GM12874 (cell line): ENCODE data around the gene PKP3.

Source experiments
- TF ChIP-seq, protein P1 (sequence below): IDR thresholded peaks from 2 replicates; pipeline ENCODE4 v1.5.1; 2011; ENCODE audit warnings: low read depth, mild to moderate bottlenecking, control low read depth, low read length, moderate library complexity; ENCODE audit not compliant: insufficient read depth

PKP3 gene

DNA sequence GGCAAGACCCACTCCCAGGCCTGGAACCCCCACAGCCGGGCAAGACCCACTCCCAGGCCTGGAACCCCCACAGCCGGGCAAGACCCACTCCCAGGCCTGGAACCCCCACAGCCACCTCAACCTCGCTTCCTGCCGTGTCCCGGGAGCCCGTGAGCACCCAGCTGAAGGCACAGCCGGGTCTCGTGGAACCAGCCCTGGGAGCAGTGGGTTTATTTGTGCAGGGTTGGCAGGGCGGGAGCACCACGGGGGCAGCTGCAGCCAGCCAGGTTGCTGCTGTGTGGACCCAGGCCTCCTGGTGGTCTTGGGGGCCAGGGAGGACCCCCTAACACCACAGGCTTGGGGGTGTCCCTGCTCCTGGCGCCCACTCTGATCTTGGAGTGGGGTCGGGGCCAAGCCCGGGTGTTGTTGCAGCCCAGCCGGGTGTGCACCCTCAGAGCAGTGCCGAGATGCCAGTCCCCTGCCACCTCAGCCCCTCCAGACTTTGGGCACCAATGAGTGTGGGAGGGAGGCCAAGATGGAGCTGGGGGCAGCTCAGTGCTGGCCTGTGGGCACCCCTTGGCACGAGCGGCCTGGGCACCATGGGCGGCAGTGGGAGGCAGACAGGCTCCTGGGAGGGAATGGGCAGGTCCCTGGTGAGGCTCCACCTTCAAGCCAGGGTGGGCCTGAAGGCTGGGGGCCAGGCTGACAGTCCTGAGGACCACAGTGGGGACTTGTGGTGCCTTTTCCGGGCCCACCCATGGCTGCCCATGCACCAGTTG is 8.2 kb upstream of the PKP3 start:
- TF ChIP-seq, protein P1, sequence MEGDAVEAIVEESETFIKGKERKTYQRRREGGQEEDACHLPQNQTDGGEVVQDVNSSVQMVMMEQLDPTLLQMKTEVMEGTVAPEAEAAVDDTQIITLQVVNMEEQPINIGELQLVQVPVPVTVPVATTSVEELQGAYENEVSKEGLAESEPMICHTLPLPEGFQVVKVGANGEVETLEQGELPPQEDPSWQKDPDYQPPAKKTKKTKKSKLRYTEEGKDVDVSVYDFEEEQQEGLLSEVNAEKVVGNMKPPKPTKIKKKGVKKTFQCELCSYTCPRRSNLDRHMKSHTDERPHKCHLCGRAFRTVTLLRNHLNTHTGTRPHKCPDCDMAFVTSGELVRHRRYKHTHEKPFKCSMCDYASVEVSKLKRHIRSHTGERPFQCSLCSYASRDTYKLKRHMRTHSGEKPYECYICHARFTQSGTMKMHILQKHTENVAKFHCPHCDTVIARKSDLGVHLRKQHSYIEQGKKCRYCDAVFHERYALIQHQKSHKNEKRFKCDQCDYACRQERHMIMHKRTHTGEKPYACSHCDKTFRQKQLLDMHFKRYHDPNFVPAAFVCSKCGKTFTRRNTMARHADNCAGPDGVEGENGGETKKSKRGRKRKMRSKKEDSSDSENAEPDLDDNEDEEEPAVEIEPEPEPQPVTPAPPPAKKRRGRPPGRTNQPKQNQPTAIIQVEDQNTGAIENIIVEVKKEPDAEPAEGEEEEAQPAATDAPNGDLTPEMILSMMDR, result no peak

DNA sequence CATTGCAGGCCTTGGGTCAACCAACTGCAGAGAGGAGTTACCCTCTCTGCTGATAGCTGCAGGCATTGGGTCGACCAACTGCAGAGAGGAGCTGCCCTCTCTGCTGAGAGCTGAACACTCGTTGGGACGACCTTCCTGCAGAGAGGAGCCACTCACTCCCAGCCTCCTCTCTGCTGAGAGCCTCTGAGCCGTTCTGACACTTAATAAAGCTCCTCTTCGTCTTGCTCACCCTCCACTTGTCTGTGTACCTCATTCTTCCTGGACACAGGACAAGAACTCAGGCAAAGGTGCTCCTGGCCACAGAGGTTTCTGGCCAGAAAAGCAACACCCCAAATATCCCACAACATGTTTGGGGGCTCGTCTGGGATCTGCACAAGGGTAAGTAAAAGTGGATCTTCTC is 7.5 kb upstream of the PKP3 start:
- TF ChIP-seq, protein P1, result no peak

- TF ChIP-seq, protein P1, result no peak
These were observed 6.7 kb upstream of the PKP3 start for GRCh38 chr11:387193-387793.

- TF ChIP-seq, protein P1, result no peak
These were observed 3.8 kb upstream of the PKP3 start for GRCh38 chr11:390175-390574.

- TF ChIP-seq, protein P1, result no peak
These were observed 2.6 kb upstream of the PKP3 start for GRCh38 chr11:391117-392017.

DNA sequence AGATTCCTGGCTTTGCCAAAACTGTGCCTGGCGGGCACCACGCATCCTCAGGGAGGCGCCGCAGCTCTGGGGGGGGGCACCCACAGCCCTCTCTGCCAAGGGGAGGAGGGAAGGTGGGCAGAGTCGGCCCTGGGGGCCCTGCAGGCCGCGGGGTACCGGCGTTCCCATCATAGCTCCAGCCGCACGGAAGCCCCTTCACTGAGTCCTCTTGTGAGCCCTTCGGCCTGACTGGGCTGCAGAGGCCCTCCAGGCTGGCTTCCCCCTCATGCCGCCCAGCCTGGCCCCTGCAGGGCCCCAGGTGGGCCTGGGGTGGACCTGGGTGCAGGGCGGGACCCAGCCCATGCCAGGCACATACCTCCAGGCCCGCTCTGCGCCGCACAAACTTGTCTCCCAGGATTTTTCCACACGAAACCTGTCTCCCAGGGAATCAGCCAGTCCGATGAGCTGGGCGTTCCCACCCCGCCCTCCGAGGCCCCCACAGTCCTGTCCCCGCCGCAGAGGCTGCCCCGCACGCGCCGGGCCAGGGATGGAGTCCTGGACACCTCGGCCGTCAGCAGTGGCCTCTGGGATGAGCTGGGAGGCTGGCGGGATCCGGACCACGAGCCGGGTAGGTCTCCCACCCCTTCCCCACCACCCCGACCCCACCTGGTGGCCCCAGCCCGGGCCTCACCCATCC is 1.8 kb upstream of the PKP3 start:
- TF ChIP-seq, protein P1, result no peak
